ENCODE data around the gene ANKFN1.

The ANKFN1 gene

DNA sequence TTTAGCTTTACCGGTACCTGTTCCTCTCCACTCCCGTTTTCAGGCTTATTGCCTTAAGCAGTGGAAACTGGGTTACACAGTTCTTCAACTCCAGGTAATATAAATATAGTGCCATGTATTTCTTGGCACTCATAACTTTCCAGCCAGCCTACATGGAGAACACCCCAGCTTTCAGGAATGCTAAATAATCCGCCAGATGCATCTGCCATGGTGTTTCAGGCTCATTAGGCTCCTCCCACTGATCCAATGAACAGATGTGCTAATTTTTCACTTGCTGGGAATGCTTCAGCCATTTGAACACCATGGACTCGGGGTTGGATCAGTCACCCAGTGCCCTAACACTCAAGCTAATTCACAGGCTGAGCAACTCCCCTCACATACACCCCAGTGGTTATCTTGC, 4.6 kb downstream of the ANKFN1 start:
- TF ChIP-seq, protein P1, sequence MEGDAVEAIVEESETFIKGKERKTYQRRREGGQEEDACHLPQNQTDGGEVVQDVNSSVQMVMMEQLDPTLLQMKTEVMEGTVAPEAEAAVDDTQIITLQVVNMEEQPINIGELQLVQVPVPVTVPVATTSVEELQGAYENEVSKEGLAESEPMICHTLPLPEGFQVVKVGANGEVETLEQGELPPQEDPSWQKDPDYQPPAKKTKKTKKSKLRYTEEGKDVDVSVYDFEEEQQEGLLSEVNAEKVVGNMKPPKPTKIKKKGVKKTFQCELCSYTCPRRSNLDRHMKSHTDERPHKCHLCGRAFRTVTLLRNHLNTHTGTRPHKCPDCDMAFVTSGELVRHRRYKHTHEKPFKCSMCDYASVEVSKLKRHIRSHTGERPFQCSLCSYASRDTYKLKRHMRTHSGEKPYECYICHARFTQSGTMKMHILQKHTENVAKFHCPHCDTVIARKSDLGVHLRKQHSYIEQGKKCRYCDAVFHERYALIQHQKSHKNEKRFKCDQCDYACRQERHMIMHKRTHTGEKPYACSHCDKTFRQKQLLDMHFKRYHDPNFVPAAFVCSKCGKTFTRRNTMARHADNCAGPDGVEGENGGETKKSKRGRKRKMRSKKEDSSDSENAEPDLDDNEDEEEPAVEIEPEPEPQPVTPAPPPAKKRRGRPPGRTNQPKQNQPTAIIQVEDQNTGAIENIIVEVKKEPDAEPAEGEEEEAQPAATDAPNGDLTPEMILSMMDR (conservative IDR thresholded peaks at IDR 0.05; ENCODE audit: control insufficient read depth, insufficient read depth, low read depth, low read length), result no peak
- DNase-seq (ENCODE audit: low read depth), result no peak
- no peak overlapping the region for H3K4me3 ChIP-seq (ENCODE audit: control insufficient read depth, low read depth, low read length)

DNA sequence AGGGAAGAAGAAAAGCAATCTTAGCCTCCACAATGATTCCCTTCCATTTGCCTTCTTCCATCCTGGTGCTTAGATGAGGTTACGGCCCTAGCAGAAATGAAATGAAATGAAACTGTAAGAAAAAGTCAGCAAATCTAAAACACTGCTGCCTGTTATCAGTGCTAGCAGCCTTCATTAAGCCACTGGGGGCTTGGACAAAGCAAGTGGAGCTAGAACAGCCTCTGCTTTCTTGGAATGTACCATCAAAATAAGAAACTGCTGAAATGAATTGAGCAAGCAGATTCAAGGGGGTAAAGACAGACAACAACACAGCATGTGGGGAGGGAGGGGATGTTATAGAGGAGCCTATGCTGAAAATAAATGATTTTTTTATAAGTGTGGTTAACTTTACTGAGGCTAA, 5.1 kb downstream of the ANKFN1 start:
- DNase-seq (ENCODE audit: low read depth), result no peak
- TF ChIP-seq, protein P1 (conservative IDR thresholded peaks at IDR 0.05; ENCODE audit: control insufficient read depth, insufficient read depth, low read depth, low read length), result no peak
- H3K4me3 ChIP-seq (ENCODE audit: control insufficient read depth, low read depth, low read length), result no peak overlapping the region

DNA sequence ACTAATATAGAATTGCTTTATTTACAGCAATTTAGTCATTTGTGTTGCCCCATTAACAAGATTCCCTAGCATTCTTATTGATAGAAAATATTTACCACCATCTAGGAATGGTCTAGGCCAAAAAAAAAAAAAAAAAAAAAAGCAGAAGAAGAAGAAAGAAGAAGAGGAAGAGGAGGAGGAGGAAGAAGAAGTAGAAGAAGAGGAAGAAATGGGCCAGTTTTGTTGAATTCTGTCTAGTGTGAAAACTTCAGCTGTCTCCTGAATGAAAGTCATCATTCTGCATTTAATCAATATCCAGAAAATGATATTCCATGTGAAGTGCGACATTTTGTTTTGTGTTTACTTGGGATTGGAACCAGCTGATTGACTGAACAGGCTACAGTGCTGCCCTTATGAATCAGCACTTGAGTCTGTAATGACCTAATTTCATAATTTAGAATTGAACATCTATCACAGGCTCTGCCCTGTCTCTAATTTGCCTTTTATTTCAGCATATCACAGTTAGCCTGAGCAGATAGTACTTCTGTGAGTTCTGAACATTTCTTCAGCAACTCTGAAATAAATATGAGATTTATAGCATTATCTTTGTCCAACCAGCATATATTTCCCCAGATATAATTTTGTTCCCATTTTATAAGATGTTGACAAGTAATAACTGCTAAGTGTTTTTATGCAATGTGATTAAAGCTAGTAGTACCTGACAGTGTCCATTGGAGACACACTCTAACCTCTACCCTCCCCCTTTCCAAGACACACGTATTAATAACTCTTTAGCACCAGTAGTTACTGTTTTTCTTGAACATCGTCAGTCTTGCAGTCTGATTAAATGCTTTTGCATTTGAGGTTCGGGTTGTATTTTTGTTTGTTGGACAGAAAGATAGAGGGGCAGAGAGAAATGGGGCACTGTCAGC, 5.9 kb downstream of the ANKFN1 start:
- DNase-seq (ENCODE audit: low read depth), result no peak
- TF ChIP-seq, protein P1 (conservative IDR thresholded peaks at IDR 0.05; ENCODE audit: control insufficient read depth, insufficient read depth, low read depth, low read length), result no peak
- H3K4me3 ChIP-seq (ENCODE audit: control insufficient read depth, low read depth, low read length), result no peak overlapping the region

DNA sequence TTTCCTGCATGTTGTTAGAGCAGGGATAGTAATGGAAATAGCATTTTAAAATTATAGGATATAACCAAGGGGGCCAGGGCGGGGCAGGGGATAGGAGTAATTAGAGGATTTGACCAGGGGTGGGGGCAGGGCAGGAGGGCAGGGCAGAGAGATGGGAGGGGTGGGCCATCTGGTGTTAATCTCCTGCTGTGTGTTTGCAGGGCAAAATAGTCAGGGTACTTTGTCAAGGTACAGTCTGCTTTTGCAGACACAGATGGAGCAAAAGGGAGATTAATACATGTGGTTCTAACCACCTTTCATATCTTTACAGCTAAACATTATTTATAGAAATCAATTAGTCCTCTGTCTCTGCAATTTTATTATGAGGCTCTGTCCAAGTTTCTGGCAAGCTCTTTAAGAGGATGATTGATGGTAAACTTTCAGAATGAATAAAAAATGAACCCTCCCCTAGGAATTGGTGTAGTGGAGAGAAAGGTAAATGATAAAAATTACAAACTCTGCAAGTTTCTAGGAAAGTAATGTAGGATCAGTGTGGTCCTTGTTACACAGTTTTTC, 6.6 kb downstream of the ANKFN1 start:
- TF ChIP-seq, protein P1 (conservative IDR thresholded peaks at IDR 0.05; ENCODE audit: control insufficient read depth, insufficient read depth, low read depth, low read length), result no peak
- H3K4me3 ChIP-seq (ENCODE audit: control insufficient read depth, low read depth, low read length), result no peak overlapping the region
- DNase-seq (ENCODE audit: low read depth), result no peak

DNA sequence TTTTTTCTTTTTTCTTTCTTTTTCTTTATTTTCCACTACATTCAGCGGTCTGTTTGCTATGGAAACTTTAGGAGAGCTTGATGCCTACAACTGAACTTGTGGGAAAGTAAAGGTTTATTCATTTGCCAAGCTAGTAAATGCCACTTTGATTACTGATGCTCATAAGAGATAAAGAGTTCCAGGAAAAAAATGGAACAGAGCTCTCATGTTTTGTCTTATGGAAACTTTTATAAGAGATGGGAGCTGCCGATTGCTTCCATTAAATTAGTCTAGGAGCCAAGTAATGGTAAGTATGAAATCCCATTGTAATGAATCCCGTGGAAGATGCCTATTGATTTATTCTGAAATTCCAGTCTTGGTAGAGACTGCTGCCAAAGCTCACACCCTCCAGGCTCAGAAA, 7.1 kb downstream of the ANKFN1 start:
- DNase-seq (ENCODE audit: low read depth), result no peak
- TF ChIP-seq, protein P1 (conservative IDR thresholded peaks at IDR 0.05; ENCODE audit: control insufficient read depth, insufficient read depth, low read depth, low read length), result no peak
- H3K4me3 ChIP-seq (ENCODE audit: control insufficient read depth, low read depth, low read length), result no peak overlapping the region

DNA sequence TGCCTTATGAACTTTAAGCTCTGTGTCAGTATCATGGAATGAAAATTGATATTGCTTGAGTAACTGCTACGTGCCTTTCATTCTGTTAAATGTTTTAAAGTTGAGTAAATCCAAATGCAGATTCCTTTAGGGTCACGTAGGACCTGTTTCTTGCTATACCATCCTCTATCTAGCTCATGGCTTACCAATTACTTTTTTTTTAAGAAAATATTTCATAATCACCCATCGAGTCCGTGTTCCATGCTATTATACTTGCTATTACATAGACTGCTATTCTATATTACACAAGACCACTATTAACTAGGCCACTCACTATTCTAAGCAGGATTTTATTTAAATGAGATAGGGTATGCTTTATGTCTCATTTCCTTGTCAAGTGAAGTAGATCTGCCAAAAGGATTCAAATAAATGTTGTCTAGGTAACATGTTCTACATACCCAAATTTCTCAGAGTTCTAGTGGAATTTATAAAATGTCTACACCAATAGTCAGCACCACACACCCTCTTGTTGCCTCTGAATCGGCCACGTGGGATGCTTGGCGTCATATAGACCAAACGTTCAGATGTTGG, 11.9 kb downstream of the ANKFN1 start:
- peak; percentile 66 for DNase-seq (ENCODE audit: low read depth)
- TF ChIP-seq, protein P1 (conservative IDR thresholded peaks at IDR 0.05; ENCODE audit: control insufficient read depth, insufficient read depth, low read depth, low read length), result no peak
- H3K4me3 ChIP-seq (ENCODE audit: control insufficient read depth, low read depth, low read length), result no peak overlapping the region

All from fibroblast of mammary gland (primary cell).